ENCODE data around the gene PRKN.
"Not testable (repeated sequence)": the region's sequence is repeated elsewhere in the genome, so short reads cannot be mapped to it uniquely, and the experiment has no call there.

The PRKN gene

GRCh38 chr6:161313475-161313874, 1414.1 kb downstream of the PRKN start:
- DNase-seq: not testable (repeated sequence)

GRCh38 chr6:161309774-161310173, 1417.8 kb downstream of the PRKN start:
- not testable (repeated sequence) for DNase-seq

GRCh38 chr6:161308075-161308655, 1419.4 kb downstream of the PRKN start:
- no peak for DNase-seq

- DNase-seq: no peak
Observed at GRCh38 chr6:161305860-161306259, 1421.7 kb downstream of the PRKN start.

GRCh38 chr6:161303628-161304340, 1423.8 kb downstream of the PRKN start:
- DNase-seq: no peak

GRCh38 chr6:161302949-161303348, 1424.6 kb downstream of the PRKN start:
- DNase-seq: no peak

GRCh38 chr6:161301338-161301737, 1426.2 kb downstream of the PRKN start:
- DNase-seq: no peak

GRCh38 chr6:161300823-161301222, 1426.7 kb downstream of the PRKN start:
- no peak for DNase-seq

GRCh38 chr6:161299726-161300125, 1427.8 kb downstream of the PRKN start:
- DNase-seq: no peak
